ENCODE measurements around the gene TMPRSS11F.

The TMPRSS11F gene

GRCh38 chr4:68076194-68076593 is 53.5 kb downstream of the TMPRSS11F start:
- H2AFZ ChIP-seq (ENCODE audit: low read depth, low read length, severe bottlenecking), result no peak overlapping the region
- no peak overlapping the region for H3K4me2 ChIP-seq (ENCODE audit: low read depth, low read length, poor library complexity, severe bottlenecking)
- TF ChIP-seq CTCF (IDR thresholded peaks at IDR 0.05; ENCODE audit: insufficient read depth, low read length, poor library complexity, severe bottlenecking), result no peak
- no peak for TF ChIP-seq EZH2phosphoT487 (conservative IDR thresholded peaks at IDR 0.05; ENCODE audit: low read length)
- H3K9me3 ChIP-seq (ENCODE audit: insufficient read depth, low read length), result no peaks in the 10 kb centered on the region
- H3K9me2 ChIP-seq (replicated peaks; ENCODE audit: insufficient read depth, low read length), result no peaks in the 10 kb centered on the region
- H3K27me3 ChIP-seq (ENCODE audit: low read length), result no peaks in the 10 kb centered on the region
- H3K36me3 ChIP-seq (ENCODE audit: low read length), result no peaks in the 10 kb centered on the region
- H3F3A ChIP-seq (ENCODE audit: insufficient read depth), result no peaks in the 10 kb centered on the region
- H3K27ac ChIP-seq (ENCODE audit: low read depth, low read length), result no peak overlapping the region
- no peak overlapping the region for H3K4me3 ChIP-seq (ENCODE audit: insufficient read depth, low read length, poor library complexity, severe bottlenecking)
- no peak overlapping the region for H3K9ac ChIP-seq (ENCODE audit: low read length)
- no peaks in the 10 kb centered on the region for H4K20me1 ChIP-seq (ENCODE audit: low read depth, low read length)
- no peaks in the 10 kb centered on the region for H3K79me2 ChIP-seq (ENCODE audit: insufficient read depth, low read length)

DNA sequence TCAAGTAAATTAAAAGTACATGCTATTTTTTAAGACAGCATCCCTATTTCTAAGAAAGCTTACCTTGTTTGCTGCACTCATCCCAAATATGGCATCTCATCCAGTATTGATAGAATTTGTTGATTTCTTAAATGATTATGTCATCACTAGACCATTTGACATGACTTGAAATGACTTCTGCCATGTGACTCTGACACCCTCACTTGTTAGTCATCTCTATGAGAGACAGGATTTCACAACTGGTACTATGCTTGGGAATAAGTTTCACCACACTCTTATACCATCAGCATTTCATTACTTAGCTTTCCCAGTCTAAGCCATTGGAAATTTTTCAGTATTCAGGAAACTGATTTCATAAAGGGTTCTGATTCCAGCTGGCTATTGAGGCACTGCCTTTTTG is 55.3 kb downstream of the TMPRSS11F start:
- Histone ChIP-seq H3K36me3 (ENCODE audit: low read length) (no peaks in the 10 kb centered on the region), H3K4me2 (ENCODE audit: low read depth, low read length, poor library complexity, severe bottlenecking) (no peak overlapping the region)
- TF ChIP-seq EZH2phosphoT487 (conservative IDR thresholded peaks at IDR 0.05; ENCODE audit: low read length), result no peak
- TF ChIP-seq CTCF (IDR thresholded peaks at IDR 0.05; ENCODE audit: insufficient read depth, low read length, poor library complexity, severe bottlenecking), result no peak

DNA sequence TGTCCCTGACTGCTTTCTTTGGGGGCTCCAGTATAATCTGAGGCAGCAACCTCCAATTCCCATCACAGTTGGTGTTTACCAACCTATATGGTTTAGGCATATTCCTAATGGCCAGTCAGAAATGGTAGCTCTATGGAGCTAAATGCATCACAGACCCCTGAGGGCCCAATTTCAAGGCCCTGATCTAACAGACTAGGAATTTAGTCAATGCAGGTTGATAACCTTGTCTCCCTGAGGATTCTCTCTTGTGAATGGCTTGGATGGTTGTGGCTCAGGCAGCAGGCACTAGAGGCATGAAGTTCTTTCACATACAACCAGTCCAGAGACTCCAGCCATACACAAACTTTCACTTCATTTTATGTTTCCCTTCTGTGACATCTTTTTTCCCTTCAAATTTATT is 59.4 kb downstream of the TMPRSS11F start:
- no peak overlapping the region for H3K27ac ChIP-seq (ENCODE audit: low read depth, low read length)
- no peaks in the 10 kb centered on the region for H4K20me1 ChIP-seq (ENCODE audit: low read depth, low read length)
- no peaks in the 10 kb centered on the region for H3K79me2 ChIP-seq (ENCODE audit: insufficient read depth, low read length)
- no peak overlapping the region for H3K4me2 ChIP-seq (ENCODE audit: low read depth, low read length, poor library complexity, severe bottlenecking)
- H3K27me3 ChIP-seq (ENCODE audit: low read length), result no peaks in the 10 kb centered on the region
- no peaks in the 10 kb centered on the region for H3F3A ChIP-seq (ENCODE audit: insufficient read depth)
- H3K36me3 ChIP-seq (ENCODE audit: low read length), result no peaks in the 10 kb centered on the region
- TF ChIP-seq EZH2phosphoT487 (conservative IDR thresholded peaks at IDR 0.05; ENCODE audit: low read length) (no peak), CTCF (IDR thresholded peaks at IDR 0.05; ENCODE audit: insufficient read depth, low read length, poor library complexity, severe bottlenecking) (no peak)
- H3K9ac ChIP-seq (ENCODE audit: low read length), result no peak overlapping the region
- no peak overlapping the region for H3K4me3 ChIP-seq (ENCODE audit: insufficient read depth, low read length, poor library complexity, severe bottlenecking)
- H3K9me2 ChIP-seq (replicated peaks; ENCODE audit: insufficient read depth, low read length), result no peaks in the 10 kb centered on the region
- no peak overlapping the region for H2AFZ ChIP-seq (ENCODE audit: low read depth, low read length, severe bottlenecking)
- H3K9me3 ChIP-seq (ENCODE audit: insufficient read depth, low read length), result no peaks in the 10 kb centered on the region

More for the DNA sequence above, 55.3 kb downstream of the TMPRSS11F start:
- Histone ChIP-seq H3K9ac (ENCODE audit: low read length) (no peak overlapping the region), H2AFZ (ENCODE audit: low read depth, low read length, severe bottlenecking) (no peak overlapping the region), H3K79me2 (ENCODE audit: insufficient read depth, low read length) (no peaks in the 10 kb centered on the region), H3K4me3 (ENCODE audit: insufficient read depth, low read length, poor library complexity, severe bottlenecking) (no peak overlapping the region), H3K9me2 (replicated peaks; ENCODE audit: insufficient read depth, low read length) (no peaks in the 10 kb centered on the region), H3K27ac (ENCODE audit: low read depth, low read length) (no peak overlapping the region), H3K9me3 (ENCODE audit: insufficient read depth, low read length) (no peaks in the 10 kb centered on the region), H4K20me1 (ENCODE audit: low read depth, low read length) (no peaks in the 10 kb centered on the region), H3F3A (ENCODE audit: insufficient read depth) (no peaks in the 10 kb centered on the region), H3K27me3 (ENCODE audit: low read length) (no peaks in the 10 kb centered on the region)
